Neural progenitor cell (in vitro differentiated cells): ENCODE results near the gene TP53I13. TPM values are rescaled to one million over a fixed set of nuclear protein-coding genes. Genes with fewer than 3 reads are reported as not detected.
A peak's percentile ranks its signal among the peaks of the same experiment; 100 is the strongest.

Experiments
- DNase-seq: peaks from one replicate; pipeline ENCODE4 v3.0.0-alpha.2; 2016; ENCODE audit warnings: low spot score
- H2AFZ ChIP-seq: fragments of 200-600 bp; sonication (generic); replicated peaks from 2 replicates; pipeline ENCODE4 v1.6.1; 2016; ENCODE audit warnings: antibody characterized with exemption
- H3F3A ChIP-seq: fragments of 200-600 bp; sonication (generic); 2 replicates; pipeline ENCODE4 v1.6.1; 2016; ENCODE audit warnings: antibody characterized with exemption, low read depth
- H3K27ac ChIP-seq: fragments of 200-600 bp; sonication (generic); 2 replicates; pipeline ENCODE4 v1.5.1; 2016; ENCODE audit warnings: mild to moderate bottlenecking
- H3K27me3 ChIP-seq: fragments of 200-600 bp; sonication (generic); 2 replicates; pipeline ENCODE4 v1.6.1; 2016; ENCODE audit warnings: mild to moderate bottlenecking, moderate library complexity
- H3K36me3 ChIP-seq: fragments of 200-600 bp; sonication (generic); 2 replicates; pipeline ENCODE4 v1.5.1; 2016
- H3K4me1 ChIP-seq: fragments of 200-600 bp; sonication (generic); 2 replicates; pipeline ENCODE4 v1.6.1; 2016; ENCODE audit warnings: mixed run types
- H3K4me2 ChIP-seq: fragments of 200-600 bp; sonication (generic); 2 replicates; pipeline ENCODE4 v1.6.1; 2016
- H3K4me3 ChIP-seq: fragments of 200-600 bp; sonication (generic); 2 replicates; pipeline ENCODE4 v1.5.1; 2016
- H3K79me2 ChIP-seq: fragments of 200-600 bp; sonication (generic); 2 replicates; pipeline ENCODE4 v1.6.1; 2016; ENCODE audit warnings: low read depth
- H3K9ac ChIP-seq: fragments of 200-600 bp; sonication (generic); 2 replicates; pipeline ENCODE4 v1.6.1; 2016
- H3K9me3 ChIP-seq: fragments of 200-600 bp; sonication (generic); 2 replicates; pipeline ENCODE4 v1.5.1; 2016; ENCODE audit warnings: low read depth
- H4K20me1 ChIP-seq: fragments of 200-600 bp; sonication (generic); 2 replicates; pipeline ENCODE4 v1.6.1; 2016; ENCODE audit warnings: low read depth
- H3K27ac Mint-ChIP-seq: 3 replicates; pipeline ENCODE4 v1.8.0; 2021; ENCODE audit warnings: mixed read lengths
- H3K27me3 Mint-ChIP-seq: 2 replicates; pipeline ENCODE4 v1.8.0; 2022; ENCODE audit warnings: low read depth, mild to moderate bottlenecking, inconsistent platforms, moderate library complexity, mixed read lengths; ENCODE audit not compliant: insufficient read depth
- H3K36me3 Mint-ChIP-seq: 3 replicates; pipeline ENCODE4 v1.8.0; 2021; ENCODE audit warnings: mixed read lengths
- H3K4me1 Mint-ChIP-seq: 3 replicates; pipeline ENCODE4 v1.8.0; 2021; ENCODE audit warnings: mixed read lengths
- H3K4me3 Mint-ChIP-seq: 3 replicates; pipeline ENCODE4 v1.8.0; 2021; ENCODE audit warnings: mild to moderate bottlenecking, moderate library complexity, mixed read lengths
- H3K9me3 Mint-ChIP-seq: 3 replicates; pipeline ENCODE4 v1.8.0; 2020; ENCODE audit warnings: mixed read lengths
- CTCF ChIP-seq: fragments of 200-600 bp; sonication (generic); IDR thresholded peaks from 2 replicates; pipeline ENCODE4 v1.5.1; 2017; ENCODE audit warnings: antibody characterized with exemption, mild to moderate bottlenecking
- EZH2 ChIP-seq: fragments of 200-600 bp; sonication (generic); IDR thresholded peaks from 2 replicates; pipeline ENCODE4 v1.6.1; 2017; ENCODE audit warnings: antibody characterized with exemption, mild to moderate bottlenecking, moderate library complexity
- EZH2phosphoT487 ChIP-seq: fragments of 200-600 bp; sonication (generic); IDR thresholded peaks from 2 replicates; pipeline ENCODE4 v1.6.1; 2017; ENCODE audit warnings: antibody characterized with exemption
- total RNA-seq: library from RNA; depleted of rRNA; stranded (reverse); fragments of >200 nt; gene quantifications from 2 replicates; pipeline ENCODE4 v1.2.3, GENCODE V29; 2015; ENCODE audit warnings: low replicate concordance

TP53I13 gene
- total RNA-seq, 1 donor from 2014 or later: 9.2 TPM

- H3K27me3 ChIP-seq: no peaks in the 10 kb centered on the region
- TF ChIP-seq EZH2phosphoT487 (no peak), EZH2 (no peak), CTCF (peak; percentile 79)
- peak; percentile 89 for DNase-seq
- no peaks in the 10 kb centered on the region for H3K9me3 ChIP-seq
- no peaks in the 10 kb centered on the region for H3K9me3 Mint-ChIP-seq
- no peak overlapping the region for H3K4me3 ChIP-seq
- H3K27ac ChIP-seq: no peak overlapping the region
- H3K4me1 Mint-ChIP-seq: peaks cover 19% of the 10 kb centered on the region
- H3K27me3 Mint-ChIP-seq: peaks cover 10% of the 10 kb centered on the region
- no peak overlapping the region for H3K27ac Mint-ChIP-seq
- no peak overlapping the region for H2AFZ ChIP-seq
- H4K20me1 ChIP-seq: peaks cover 51% of the 10 kb centered on the region
- peaks cover 11% of the 10 kb centered on the region for H3K4me1 ChIP-seq
- H3K4me2 ChIP-seq: no peak overlapping the region
- peaks cover 12% of the 10 kb centered on the region for H3F3A ChIP-seq
- peak overlapping the region; percentile 57 for H3K4me3 Mint-ChIP-seq
- peaks cover 6% of the 10 kb centered on the region for H3K36me3 Mint-ChIP-seq
- H3K9ac ChIP-seq: no peak overlapping the region
- H3K79me2 ChIP-seq: peaks cover 22% of the 10 kb centered on the region
- H3K36me3 ChIP-seq: no peaks in the 10 kb centered on the region
Observed at GRCh38 chr17:29579866-29580771, 11.6 kb downstream of the TP53I13 start.

- Histone ChIP-seq H3K9me3 (no peaks in the 10 kb centered on the region), H3K36me3 (no peaks in the 10 kb centered on the region), H3K4me2 (no peak overlapping the region), H2AFZ (no peak overlapping the region), H4K20me1 (peaks cover 61% of the 10 kb centered on the region), H3K4me3 (no peak overlapping the region), H3F3A (peaks cover 12% of the 10 kb centered on the region), H3K79me2 (peaks cover 38% of the 10 kb centered on the region), H3K27ac (no peak overlapping the region), H3K4me1 (peaks cover 15% of the 10 kb centered on the region), H3K27me3 (no peaks in the 10 kb centered on the region), H3K9ac (no peak overlapping the region)
- H3K4me1 Mint-ChIP-seq: peaks cover 19% of the 10 kb centered on the region
- H3K27ac Mint-ChIP-seq: no peak overlapping the region
- H3K36me3 Mint-ChIP-seq: peaks cover 4% of the 10 kb centered on the region
- no peak overlapping the region for H3K4me3 Mint-ChIP-seq
- TF ChIP-seq CTCF (no peak), EZH2 (no peak), EZH2phosphoT487 (no peak)
- DNase-seq: no peak
- peaks cover 8% of the 10 kb centered on the region for H3K27me3 Mint-ChIP-seq
- no peaks in the 10 kb centered on the region for H3K9me3 Mint-ChIP-seq
Observed at GRCh38 chr17:29581583-29582253, 13.2 kb downstream of the TP53I13 start.

GRCh38 chr17:29582254-29582765 is 13.8 kb downstream of the TP53I13 start:
- Histone ChIP-seq H3K27ac (no peak overlapping the region), H3K79me2 (peaks cover 44% of the 10 kb centered on the region), H4K20me1 (peaks cover 67% of the 10 kb centered on the region), H3K9me3 (no peaks in the 10 kb centered on the region), H3K27me3 (no peaks in the 10 kb centered on the region), H3F3A (peaks cover 12% of the 10 kb centered on the region), H3K36me3 (no peaks in the 10 kb centered on the region), H3K4me2 (no peak overlapping the region), H3K9ac (no peak overlapping the region), H2AFZ (no peak overlapping the region), H3K4me1 (peaks cover 21% of the 10 kb centered on the region), H3K4me3 (no peak overlapping the region)
- no peaks in the 10 kb centered on the region for H3K9me3 Mint-ChIP-seq
- H3K36me3 Mint-ChIP-seq: peaks cover 4% of the 10 kb centered on the region
- H3K4me1 Mint-ChIP-seq: peaks cover 20% of the 10 kb centered on the region
- H3K27me3 Mint-ChIP-seq: peaks cover 8% of the 10 kb centered on the region
- H3K27ac Mint-ChIP-seq: no peak overlapping the region
- no peak for TF ChIP-seq EZH2
- TF ChIP-seq EZH2phosphoT487: no peak
- TF ChIP-seq CTCF: no peak
- no peak for DNase-seq
- peak overlapping the region; percentile 24 for H3K4me3 Mint-ChIP-seq
